ENCODE data around the gene ADAMTS17. TPM values are rescaled to one million over a fixed set of nuclear protein-coding genes. Genes with fewer than 3 reads are reported as not detected.

ADAMTS17 gene
- total RNA-seq, 1 experiment from 2014 or later = 4.1 TPM

DNA sequence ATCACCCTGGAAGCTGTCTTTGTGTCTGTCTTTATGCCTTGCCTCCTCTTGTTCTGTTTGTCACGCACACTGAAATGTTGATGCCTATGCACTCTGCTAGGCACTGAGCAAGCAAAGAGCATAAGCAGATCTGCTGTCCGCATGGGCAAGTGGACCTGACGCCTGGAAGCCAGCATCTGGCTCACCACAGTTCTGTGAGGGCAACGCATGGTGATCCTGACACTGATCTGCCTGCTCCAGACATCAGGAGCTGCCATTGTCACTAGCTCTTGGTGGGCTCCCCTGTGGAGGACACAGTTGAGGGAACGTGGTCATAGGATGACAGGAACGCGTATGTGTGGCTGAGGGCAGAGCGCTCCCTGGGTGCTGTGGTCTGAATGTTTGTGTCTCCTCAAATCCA is 234.6 kb downstream of the ADAMTS17 start:
- no peaks in the 10 kb centered on the region for H3K36me3 ChIP-seq
- H3K27me3 ChIP-seq = no peaks in the 10 kb centered on the region
- no peak overlapping the region for H3K27ac ChIP-seq
- DNase-seq = no peak
- H3K9me3 ChIP-seq (replicated peaks) = no peaks in the 10 kb centered on the region
- peaks cover 15% of the 10 kb centered on the region for H3K4me1 ChIP-seq
- no peak overlapping the region for H3K4me3 ChIP-seq

DNA sequence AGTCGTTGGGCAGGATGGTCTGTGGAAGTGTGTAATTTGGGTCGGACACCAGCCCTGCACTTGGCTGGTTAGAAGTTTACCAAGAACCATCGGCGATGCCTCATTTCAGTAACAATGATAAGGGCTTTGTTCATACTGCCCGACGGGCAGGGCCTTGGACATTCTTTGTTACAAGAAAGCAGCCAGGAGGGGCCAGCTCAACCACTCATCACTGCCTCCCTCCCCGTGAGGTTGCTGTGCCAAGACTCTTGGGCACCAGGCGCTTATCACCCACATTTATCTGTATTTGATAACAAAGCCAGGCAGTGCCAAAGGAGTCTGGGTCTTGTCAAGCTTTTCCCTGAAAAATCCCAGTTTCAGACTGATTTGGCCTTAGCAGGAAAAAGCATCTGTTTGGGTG is 235.0 kb downstream of the ADAMTS17 start:
- DNase-seq = no peak
- no peak overlapping the region for H3K27ac ChIP-seq
- peaks cover 13% of the 10 kb centered on the region for H3K4me1 ChIP-seq
- H3K27me3 ChIP-seq = no peaks in the 10 kb centered on the region
- no peaks in the 10 kb centered on the region for H3K9me3 ChIP-seq (replicated peaks)
- no peaks in the 10 kb centered on the region for H3K36me3 ChIP-seq
- H3K4me3 ChIP-seq = no peak overlapping the region

DNA sequence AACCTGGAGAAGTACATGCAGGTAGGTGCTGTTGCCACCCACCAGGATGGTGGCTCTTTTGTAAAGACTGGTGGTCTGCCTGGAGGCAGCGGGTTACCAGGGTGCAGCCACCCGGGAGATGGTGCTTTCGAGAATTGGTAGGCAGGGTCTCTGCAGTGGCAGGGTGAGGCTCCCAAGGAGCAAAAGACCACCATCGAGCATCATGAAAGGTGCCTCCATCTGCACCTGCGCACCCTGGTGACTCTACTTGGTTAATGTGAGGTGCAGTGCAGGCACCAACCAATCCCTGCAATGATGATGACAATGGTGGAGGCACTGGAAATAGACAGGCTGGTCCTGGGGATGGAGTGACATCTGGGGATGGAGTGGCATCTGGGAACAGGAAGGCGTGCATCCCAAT is 236.7 kb downstream of the ADAMTS17 start:
- H3K4me1 ChIP-seq = peaks cover 9% of the 10 kb centered on the region; the same call in 1 of the 2 replicates
- DNase-seq = no peak
- H3K27ac ChIP-seq = no peak overlapping the region
- H3K9me3 ChIP-seq (replicated peaks) = no peaks in the 10 kb centered on the region
- no peak overlapping the region for H3K4me3 ChIP-seq
- H3K36me3 ChIP-seq = no peaks in the 10 kb centered on the region
- H3K27me3 ChIP-seq = no peaks in the 10 kb centered on the region

DNA sequence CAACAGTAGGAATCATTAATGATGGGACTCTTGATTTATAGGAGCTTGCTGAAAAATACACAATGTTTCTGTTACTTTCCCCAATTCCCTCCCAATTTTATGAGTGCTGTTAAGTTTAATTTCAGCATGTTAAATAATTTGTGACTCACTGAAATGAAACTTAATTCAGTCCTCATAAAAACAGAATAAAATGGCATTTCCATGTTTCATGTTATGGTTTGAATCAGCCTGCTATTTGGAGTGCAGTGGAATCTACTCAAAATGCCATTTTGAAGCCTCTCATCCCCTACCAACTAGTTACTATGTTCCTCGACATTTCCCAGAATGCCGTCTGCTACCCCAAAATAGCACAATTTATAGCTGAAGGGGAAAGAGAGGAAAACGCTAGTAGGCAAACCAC is 237.5 kb downstream of the ADAMTS17 start:
- Histone ChIP-seq H3K4me1 (peaks cover 9% of the 10 kb centered on the region; the same call in 1 of the 2 replicates), H3K27me3 (no peaks in the 10 kb centered on the region), H3K36me3 (no peaks in the 10 kb centered on the region), H3K9me3 (replicated peaks) (no peaks in the 10 kb centered on the region), H3K27ac (no peak overlapping the region), H3K4me3 (no peak overlapping the region)
- DNase-seq = no peak

DNA sequence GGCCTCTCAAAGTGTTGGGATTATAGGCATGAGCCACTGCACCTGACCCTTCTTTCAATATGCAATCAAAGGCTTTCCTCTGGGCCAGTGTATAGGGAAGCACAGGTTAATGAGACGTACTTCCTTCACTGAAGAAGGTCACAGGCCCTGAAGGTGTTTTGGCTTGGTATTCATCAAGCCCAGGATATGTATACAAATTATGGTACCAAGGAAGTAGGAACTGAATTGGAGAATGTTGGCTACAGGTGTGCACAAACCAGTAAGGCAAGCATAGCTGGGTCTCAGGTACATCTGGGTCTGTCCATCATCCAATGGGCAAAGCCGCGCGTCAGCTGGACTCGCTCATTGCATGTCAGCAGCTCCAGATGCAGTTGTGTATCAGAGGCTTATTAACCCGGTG is 237.9 kb downstream of the ADAMTS17 start:
- peaks cover 9% of the 10 kb centered on the region; the same call in 1 of the 2 replicates for H3K4me1 ChIP-seq
- no peaks in the 10 kb centered on the region for H3K27me3 ChIP-seq
- H3K27ac ChIP-seq = no peak overlapping the region
- no peak for DNase-seq
- H3K36me3 ChIP-seq = no peaks in the 10 kb centered on the region
- no peak overlapping the region for H3K4me3 ChIP-seq
- no peaks in the 10 kb centered on the region for H3K9me3 ChIP-seq (replicated peaks)

DNA sequence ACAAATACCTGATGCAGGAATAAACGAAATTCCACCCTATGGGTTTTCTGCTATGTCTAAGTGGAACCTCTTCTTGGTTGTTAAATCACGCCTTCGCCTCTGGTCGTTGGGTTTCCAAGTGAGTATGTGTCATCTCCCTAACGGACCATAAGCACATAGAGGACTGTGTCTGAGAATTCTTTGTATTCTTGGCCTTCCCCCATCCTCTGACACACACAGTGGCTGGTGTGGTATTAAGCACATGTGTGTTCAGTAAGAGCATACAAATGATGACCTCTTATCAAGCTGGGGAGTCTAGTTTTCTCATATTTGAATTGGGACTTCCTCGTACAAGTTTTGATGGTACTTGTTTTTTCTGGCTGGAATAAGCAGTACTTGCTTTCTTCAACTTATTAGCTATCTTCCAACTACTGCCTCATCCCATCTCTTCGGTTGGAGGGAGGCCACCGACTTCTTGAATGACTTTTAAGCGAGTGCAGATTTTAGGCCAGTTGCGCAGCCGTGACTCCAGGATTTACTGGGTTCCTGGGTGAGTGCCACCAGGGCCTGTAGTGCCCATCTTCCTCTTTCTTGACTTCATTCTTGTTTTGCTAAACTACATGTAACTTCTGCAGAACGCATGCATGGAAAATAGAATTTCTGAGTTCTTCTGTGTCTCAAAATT is 240.2 kb downstream of the ADAMTS17 start:
- Histone ChIP-seq H3K27ac (no peak overlapping the region), H3K9me3 (replicated peaks) (no peaks in the 10 kb centered on the region), H3K4me3 (no peak overlapping the region), H3K4me1 (peaks cover 9% of the 10 kb centered on the region; the same call in 1 of the 2 replicates), H3K36me3 (no peaks in the 10 kb centered on the region), H3K27me3 (no peaks in the 10 kb centered on the region)
- no peak for DNase-seq

DNA sequence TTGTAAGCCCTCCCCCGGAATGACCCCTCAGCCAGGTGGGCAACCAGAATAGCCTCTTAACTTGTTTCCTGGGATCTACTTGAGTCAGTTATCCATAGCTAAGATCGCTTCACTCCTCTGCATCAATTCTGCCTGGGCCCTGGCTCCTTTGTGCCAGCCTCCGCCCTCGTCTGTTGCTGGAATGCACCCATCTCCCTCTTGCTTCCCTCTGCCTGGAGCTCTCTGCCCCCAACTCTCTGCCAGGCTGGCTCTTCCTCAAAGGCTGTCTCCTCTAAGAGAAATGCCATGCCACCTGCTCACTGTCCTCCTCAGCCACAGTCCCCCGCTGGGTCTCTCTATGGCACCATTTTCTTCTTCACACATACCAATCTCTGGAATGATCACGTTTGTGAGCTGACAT is 240.8 kb downstream of the ADAMTS17 start:
- Histone ChIP-seq H3K4me3 (no peak overlapping the region), H3K9me3 (replicated peaks) (no peaks in the 10 kb centered on the region), H3K4me1 (peaks cover 9% of the 10 kb centered on the region; the same call in 1 of the 2 replicates), H3K27ac (no peak overlapping the region), H3K36me3 (no peaks in the 10 kb centered on the region), H3K27me3 (no peaks in the 10 kb centered on the region)
- DNase-seq = no peak

DNA sequence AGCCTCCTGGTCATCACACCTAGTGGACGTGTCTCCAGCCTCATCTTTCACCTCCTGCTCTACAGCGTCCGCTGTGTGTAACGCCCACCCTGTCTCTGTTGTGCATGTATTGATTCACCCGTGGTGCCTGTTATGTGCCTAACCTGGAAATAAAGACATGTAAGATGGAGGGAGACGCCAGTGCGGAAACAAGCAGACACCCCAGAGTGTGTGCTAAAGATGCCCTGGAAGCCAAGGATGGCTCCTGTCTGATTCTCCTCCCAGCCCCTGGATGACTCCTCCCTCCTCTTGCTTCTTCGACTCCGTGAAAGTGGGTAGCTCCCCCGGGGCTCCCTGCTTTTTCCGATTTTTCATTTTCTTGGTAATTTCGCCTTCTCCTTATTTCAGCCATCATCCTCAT is 241.8 kb downstream of the ADAMTS17 start:
- H3K36me3 ChIP-seq = no peaks in the 10 kb centered on the region
- DNase-seq = no peak
- H3K4me1 ChIP-seq = peaks cover 9% of the 10 kb centered on the region; the same call in 1 of the 2 replicates
- H3K27ac ChIP-seq = no peak overlapping the region
- H3K4me3 ChIP-seq = no peak overlapping the region
- H3K9me3 ChIP-seq (replicated peaks) = no peaks in the 10 kb centered on the region
- H3K27me3 ChIP-seq = no peaks in the 10 kb centered on the region

DNA sequence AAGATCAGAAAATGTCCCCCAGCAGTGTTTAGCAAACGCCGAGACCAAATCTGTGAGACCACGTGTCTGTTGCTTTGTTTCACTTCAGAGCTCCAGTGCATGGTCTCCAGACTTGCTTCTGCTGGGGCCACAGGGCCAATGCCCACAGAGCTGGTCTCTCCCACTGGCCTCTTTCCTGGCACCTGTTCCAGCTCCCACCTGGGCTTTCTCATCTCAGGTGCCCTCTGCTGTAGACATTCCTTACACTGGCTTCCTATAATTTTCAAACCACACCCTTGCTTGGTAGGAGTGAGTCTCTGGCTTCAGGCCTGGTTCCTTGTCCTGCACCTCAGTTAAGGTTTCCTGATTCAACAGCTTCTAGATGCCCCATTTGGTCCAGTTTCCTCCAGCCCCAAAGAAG is 243.1 kb downstream of the ADAMTS17 start:
- no peaks in the 10 kb centered on the region for H3K27me3 ChIP-seq
- no peak overlapping the region for H3K27ac ChIP-seq
- H3K4me1 ChIP-seq = peaks cover 13% of the 10 kb centered on the region; the same call in 1 of the 2 replicates
- no peak for DNase-seq
- H3K36me3 ChIP-seq = no peaks in the 10 kb centered on the region
- H3K4me3 ChIP-seq = no peak overlapping the region
- H3K9me3 ChIP-seq (replicated peaks) = no peaks in the 10 kb centered on the region

DNA sequence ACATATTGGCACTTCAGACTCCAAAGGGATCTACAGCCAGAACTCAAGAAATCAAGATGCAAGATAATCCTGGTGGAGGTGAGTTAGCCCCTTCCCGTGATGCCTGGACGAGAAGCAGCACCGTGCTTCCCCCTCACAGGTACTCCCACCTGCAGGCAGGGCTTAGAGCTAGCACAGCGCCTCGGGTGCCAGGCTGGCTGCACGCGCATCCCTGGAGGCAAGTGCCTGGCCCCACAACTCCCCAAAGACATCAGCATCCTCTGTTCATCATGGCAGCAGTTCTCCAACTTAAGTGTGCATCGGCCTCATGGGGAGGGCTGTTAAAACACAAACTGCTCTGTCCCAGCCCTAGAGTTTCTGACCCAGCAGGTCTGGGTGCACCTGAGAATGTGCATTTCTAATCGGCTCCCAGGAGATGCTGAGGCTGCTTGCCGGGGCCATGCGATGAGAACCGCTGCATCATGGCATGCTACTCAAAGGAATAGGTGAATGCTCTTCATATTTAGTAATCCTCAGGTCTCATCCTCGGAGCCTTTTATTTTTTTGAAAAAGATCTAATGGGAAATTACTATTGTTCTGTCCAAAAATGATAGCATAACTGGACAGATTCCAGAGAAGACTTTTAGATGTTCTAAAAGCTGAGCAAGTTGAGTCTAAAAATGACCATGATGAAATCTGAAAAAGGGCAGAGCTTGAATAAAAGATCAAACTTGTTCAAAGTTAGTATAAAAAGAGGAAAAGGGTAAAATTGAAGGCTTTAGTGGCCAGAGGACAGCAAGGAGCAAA is 244.2 kb downstream of the ADAMTS17 start:
- no peaks in the 10 kb centered on the region for H3K9me3 ChIP-seq (replicated peaks)
- H3K27me3 ChIP-seq = no peaks in the 10 kb centered on the region
- peaks cover 14% of the 10 kb centered on the region; the same call in 1 of the 2 replicates for H3K4me1 ChIP-seq
- H3K4me3 ChIP-seq = no peak overlapping the region
- no peak for DNase-seq
- no peaks in the 10 kb centered on the region for H3K36me3 ChIP-seq
- no peak overlapping the region for H3K27ac ChIP-seq

DNA sequence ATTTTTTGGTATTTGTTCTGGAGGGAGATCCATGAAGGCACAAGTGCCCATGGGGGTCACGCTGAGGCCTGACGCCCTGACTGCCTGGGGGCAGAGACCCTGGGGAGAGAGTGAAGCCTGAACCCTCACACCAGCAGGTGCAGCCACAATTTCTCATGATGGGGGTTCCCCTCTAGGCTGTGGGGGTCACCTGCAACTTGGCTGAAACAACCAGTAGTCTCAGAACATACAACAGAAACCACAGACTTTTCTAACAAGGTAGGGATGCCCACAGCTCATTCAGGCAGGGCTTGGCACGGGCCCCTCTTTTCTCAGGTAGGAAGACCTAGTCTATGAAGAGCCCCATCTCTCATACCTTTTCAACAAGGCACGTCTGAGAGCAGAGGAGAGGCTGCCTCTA is 245.1 kb downstream of the ADAMTS17 start:
- H3K4me1 ChIP-seq = peaks cover 14% of the 10 kb centered on the region; the same call in 1 of the 2 replicates
- no peak overlapping the region for H3K27ac ChIP-seq
- no peaks in the 10 kb centered on the region for H3K27me3 ChIP-seq
- H3K4me3 ChIP-seq = no peak overlapping the region
- no peaks in the 10 kb centered on the region for H3K36me3 ChIP-seq
- H3K9me3 ChIP-seq (replicated peaks) = no peaks in the 10 kb centered on the region
- DNase-seq = no peak

DNA sequence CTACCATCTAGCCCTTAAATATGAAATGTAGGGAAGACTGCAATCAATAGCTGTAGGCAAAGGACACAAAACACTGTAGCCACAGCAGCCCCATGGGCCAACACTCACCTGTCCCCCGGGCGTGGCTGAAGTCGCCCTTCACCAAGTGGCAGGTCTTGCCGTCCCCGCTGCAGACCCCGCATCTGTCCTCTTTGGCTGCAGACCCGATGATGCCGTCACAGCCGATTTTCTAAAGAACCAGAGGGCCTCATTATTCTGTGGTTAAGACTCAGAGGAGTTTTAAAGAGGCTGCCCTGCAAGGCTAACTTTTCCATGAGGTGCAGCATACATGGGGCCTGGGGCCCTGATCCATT is 245.6 kb downstream of the ADAMTS17 start:
- Histone ChIP-seq H3K27me3 (no peaks in the 10 kb centered on the region), H3K4me3 (no peak overlapping the region), H3K36me3 (no peaks in the 10 kb centered on the region), H3K27ac (no peak overlapping the region), H3K4me1 (peaks cover 14% of the 10 kb centered on the region; the same call in 1 of the 2 replicates), H3K9me3 (replicated peaks) (no peaks in the 10 kb centered on the region)
- no peak for DNase-seq

DNA sequence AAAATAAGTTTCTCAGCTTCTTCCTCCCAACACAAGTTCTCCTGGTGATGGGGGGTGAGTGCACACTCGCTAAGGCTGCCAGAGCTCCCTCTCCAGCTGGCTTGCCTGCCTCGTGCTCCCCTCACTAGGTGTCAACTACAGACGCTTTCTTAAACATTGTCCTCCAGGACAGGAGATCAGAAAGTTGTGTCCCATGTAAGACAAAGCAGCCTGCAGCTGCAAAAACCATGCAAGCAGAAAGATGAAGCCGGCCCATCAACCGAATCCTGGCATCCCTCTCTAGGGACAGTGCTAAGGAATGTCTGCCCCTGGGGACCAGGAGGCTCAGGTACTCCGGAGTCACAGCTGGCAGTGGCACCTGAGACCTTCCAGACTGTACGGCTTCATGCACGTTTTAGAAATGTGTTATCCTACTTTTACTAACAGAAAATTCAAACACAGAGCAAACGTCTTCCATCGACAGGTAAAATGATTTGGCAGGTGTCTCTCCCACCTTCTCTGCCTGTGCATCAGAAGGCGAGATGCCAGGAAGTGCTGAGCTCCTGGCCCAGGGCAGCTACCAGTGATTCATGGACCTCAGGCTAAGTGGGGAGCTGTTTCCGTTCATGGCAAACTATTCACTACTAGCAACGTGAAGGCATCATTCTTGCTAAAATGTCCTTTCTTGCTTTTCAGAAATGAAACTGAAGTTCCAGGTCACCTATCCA is 246.1 kb downstream of the ADAMTS17 start:
- Histone ChIP-seq H3K27me3 (no peaks in the 10 kb centered on the region), H3K4me1 (peaks cover 10% of the 10 kb centered on the region; the same call in 1 of the 2 replicates), H3K9me3 (replicated peaks) (no peaks in the 10 kb centered on the region), H3K36me3 (no peaks in the 10 kb centered on the region), H3K4me3 (no peak overlapping the region), H3K27ac (no peak overlapping the region)
- no peak for DNase-seq

DNA sequence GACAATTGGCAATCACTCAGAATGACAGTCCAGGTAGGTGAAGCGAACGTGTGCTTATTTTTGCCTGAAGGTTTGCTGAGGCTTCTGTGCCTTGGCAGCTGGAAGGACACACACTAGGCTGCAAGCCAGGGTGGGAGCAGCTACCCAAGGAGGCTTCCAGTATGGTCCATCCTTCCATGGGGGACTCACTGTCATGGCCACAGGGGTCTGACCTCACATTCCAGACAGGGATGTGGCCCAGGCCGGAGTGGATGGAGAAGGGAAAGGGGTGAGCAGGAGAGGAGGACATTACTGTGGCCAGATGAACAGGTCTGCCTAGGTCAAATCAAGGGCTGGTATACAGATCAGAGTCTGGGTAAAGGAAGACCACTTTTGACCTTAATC is 247.7 kb downstream of the ADAMTS17 start:
- no peak overlapping the region for H3K27ac ChIP-seq
- H3K27me3 ChIP-seq = no peaks in the 10 kb centered on the region
- no peak overlapping the region for H3K4me3 ChIP-seq
- DNase-seq = no peak
- H3K9me3 ChIP-seq (replicated peaks) = no peaks in the 10 kb centered on the region
- H3K36me3 ChIP-seq = no peaks in the 10 kb centered on the region
- 0 out of 2 replicates have a peak, but pooled peaks cover 4% of the 10 kb centered on the region for H3K4me1 ChIP-seq
